Tibial artery (tissue), 4 donors: Measurements from ENCODE around the gene GRIA2.

Experiments used
- DNase-seq, 2 donors: peaks; one replicate each; pipeline ENCODE4 v3.0.0-alpha.2; 2019
- H3K27ac ChIP-seq, 2 donors: fragments of 200-600 bp; sonication (generic) in 1 of 2; 1 replicate in 1 of 2; 2 replicates in 1 of 2; pipeline ENCODE4 v1.5.1; 2018 to 2019; ENCODE audit warnings: mild to moderate bottlenecking in 1 of 2
- H3K27me3 ChIP-seq, 2 donors: fragments of 200-600 bp; sonication (generic) in 1 of 2; one replicate each; pipeline versions ENCODE4 v1.5.1 to v1.6.0; 2016 to 2019
- H3K36me3 ChIP-seq, 3 donors: fragments of 200-600 bp; sonication (generic) in 2 of 3; one replicate each; pipeline ENCODE4 v1.5.1; 2016 to 2019; ENCODE audit warnings: mild to moderate bottlenecking in 2 of 3
- H3K4me1 ChIP-seq, 4 donors: fragments of 200-600 bp; sonication (generic) in 2 of 4; 1 replicate in 3 of 4; 2 replicates in 1 of 4; pipeline ENCODE4 v1.5.1; 2016 to 2019
- H3K4me3 ChIP-seq, 2 donors: fragments of 200-600 bp; sonication (generic) in 1 of 2; 1 replicate in 1 of 2; 2 replicates in 1 of 2; pipeline ENCODE4 v1.5.1; 2018 to 2019; ENCODE audit warnings: mild to moderate bottlenecking in 2 of 2
- H3K9me3 ChIP-seq, 3 donors: fragments of 200-600 bp; sonication (generic) in 1 of 3; one replicate each; pipeline ENCODE4 v1.5.1; 2016 to 2019
- intact Hi-C: fragments of 100-400 bp; cut with DNase I; formaldehyde crosslinking; loops from one replicate; pipeline ENCODE4 v1.15.0; 2023; ENCODE audit warnings: low total_unique reads
- TF ChIP-seq, protein P1 (sequence below), 2 experiments: fragments of 200-600 bp in 1 of 2; fragments of 450-650 bp in 1 of 2; IDR thresholded peaks; one replicate each; pipeline ENCODE4 v1.5.1; 2017 to 2019; ENCODE audit warnings: antibody characterized with exemption in 2 of 2, mild to moderate bottlenecking in 1 of 2, moderate library complexity in 1 of 2

The GRIA2 gene

DNA sequence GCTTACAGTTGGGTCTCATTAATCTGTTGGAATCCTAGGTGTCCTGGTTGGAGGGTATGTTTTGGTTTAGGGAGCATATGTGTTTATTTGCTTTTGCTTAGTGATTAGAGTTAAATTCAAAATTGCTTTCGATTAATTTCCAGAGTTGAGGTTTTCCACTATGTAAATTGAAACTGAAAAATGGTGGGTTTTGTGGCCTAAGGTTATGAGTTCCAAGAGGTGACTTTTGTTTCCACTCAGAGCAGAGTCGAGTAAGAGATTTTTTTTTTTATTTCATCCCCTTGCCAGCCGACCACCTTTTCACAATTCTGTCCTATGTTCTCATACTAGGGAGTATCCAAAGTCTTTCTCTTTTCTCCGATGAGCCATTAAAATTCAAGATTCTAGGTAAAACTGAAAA is 66.9 kb downstream of the GRIA2 start:
- H3K4me1 ChIP-seq: no peaks in the 10 kb centered on the region
- intact Hi-C loops: no loop called here
- DNase-seq: no peak

GRCh38 chr4:157290622-157291021 is 70.1 kb downstream of the GRIA2 start:
- intact Hi-C loops: no loop called here
- DNase-seq: no peak
- Histone ChIP-seq H3K4me1 (no peaks in the 10 kb centered on the region), H3K4me3 (no peak overlapping the region), H3K27me3 (no peaks in the 10 kb centered on the region), H3K9me3 (no peaks in the 10 kb centered on the region), H3K36me3 (no peaks in the 10 kb centered on the region), H3K27ac (no peak overlapping the region)
- TF ChIP-seq, protein P1, sequence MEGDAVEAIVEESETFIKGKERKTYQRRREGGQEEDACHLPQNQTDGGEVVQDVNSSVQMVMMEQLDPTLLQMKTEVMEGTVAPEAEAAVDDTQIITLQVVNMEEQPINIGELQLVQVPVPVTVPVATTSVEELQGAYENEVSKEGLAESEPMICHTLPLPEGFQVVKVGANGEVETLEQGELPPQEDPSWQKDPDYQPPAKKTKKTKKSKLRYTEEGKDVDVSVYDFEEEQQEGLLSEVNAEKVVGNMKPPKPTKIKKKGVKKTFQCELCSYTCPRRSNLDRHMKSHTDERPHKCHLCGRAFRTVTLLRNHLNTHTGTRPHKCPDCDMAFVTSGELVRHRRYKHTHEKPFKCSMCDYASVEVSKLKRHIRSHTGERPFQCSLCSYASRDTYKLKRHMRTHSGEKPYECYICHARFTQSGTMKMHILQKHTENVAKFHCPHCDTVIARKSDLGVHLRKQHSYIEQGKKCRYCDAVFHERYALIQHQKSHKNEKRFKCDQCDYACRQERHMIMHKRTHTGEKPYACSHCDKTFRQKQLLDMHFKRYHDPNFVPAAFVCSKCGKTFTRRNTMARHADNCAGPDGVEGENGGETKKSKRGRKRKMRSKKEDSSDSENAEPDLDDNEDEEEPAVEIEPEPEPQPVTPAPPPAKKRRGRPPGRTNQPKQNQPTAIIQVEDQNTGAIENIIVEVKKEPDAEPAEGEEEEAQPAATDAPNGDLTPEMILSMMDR (IDR thresholded peaks at IDR 0.05): no peak

More for the DNA sequence above, 66.9 kb downstream of the GRIA2 start:
- no peak overlapping the region for H3K4me3 ChIP-seq
- H3K27ac ChIP-seq: no peak overlapping the region
- H3K27me3 ChIP-seq: no peaks in the 10 kb centered on the region
- TF ChIP-seq, protein P1 (IDR thresholded peaks at IDR 0.05): no peak
- H3K36me3 ChIP-seq: no peaks in the 10 kb centered on the region
- no peaks in the 10 kb centered on the region for H3K9me3 ChIP-seq

DNA sequence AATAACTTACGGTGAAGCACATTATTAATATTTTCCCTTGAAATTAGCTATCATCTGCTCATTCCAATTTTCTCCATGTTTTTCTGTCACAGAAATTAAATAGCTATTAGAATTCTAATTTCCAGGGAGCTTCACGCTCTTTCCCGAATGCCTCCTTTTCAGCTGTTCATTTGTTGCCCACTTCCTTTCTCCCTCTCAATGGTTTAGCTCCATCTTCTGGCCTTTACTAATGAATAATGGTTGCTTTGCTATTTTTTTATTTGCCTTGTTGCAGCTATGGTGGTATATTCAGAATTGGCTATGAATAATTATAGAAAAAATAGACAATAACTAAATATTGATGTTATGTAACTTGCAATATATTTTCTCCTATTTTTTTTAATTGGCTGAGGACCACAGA is 70.5 kb downstream of the GRIA2 start:
- intact Hi-C loops: no loop called here
- no peak for DNase-seq
- no peaks in the 10 kb centered on the region for H3K27me3 ChIP-seq
- no peaks in the 10 kb centered on the region for H3K36me3 ChIP-seq
- H3K9me3 ChIP-seq: no peaks in the 10 kb centered on the region
- H3K4me1 ChIP-seq: no peaks in the 10 kb centered on the region
- H3K27ac ChIP-seq: no peak overlapping the region
- no peak overlapping the region for H3K4me3 ChIP-seq
- TF ChIP-seq, protein P1 (IDR thresholded peaks at IDR 0.05): no peak

DNA sequence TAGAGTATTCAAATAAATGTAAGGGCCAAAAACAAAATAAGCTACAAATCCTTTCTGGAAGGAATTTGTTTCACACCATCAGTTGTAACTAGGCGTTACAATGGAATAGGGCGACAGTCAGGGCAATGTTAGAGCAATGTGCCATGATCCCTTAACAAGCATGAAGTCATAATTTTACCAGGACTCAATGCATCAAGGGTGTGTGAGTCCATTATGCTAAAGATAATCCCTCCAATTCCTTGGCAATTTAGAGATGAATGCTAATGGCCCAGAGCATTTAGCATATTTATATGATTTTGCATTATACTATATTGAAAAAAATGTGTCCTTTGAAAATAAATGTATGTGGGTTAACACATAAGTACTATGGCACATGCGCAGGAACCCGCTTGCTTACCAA is 73.1 kb downstream of the GRIA2 start:
- H3K27ac ChIP-seq: no peak overlapping the region
- intact Hi-C loops: no loop called here
- no peaks in the 10 kb centered on the region for H3K36me3 ChIP-seq
- DNase-seq: no peak
- no peak overlapping the region for H3K4me3 ChIP-seq
- TF ChIP-seq, protein P1 (IDR thresholded peaks at IDR 0.05): no peak
- H3K27me3 ChIP-seq: no peaks in the 10 kb centered on the region
- H3K4me1 ChIP-seq: no peaks in the 10 kb centered on the region
- no peaks in the 10 kb centered on the region for H3K9me3 ChIP-seq

- H3K9me3 ChIP-seq: no peaks in the 10 kb centered on the region
- intact Hi-C loops: no loop called here
- TF ChIP-seq, protein P1 (IDR thresholded peaks at IDR 0.05): no peak
These were observed 74.0 kb downstream of the GRIA2 start for GRCh38 chr4:157294575-157294974.

GRCh38 chr4:157300701-157301100 is 80.2 kb downstream of the GRIA2 start:
- H3K27ac ChIP-seq: no peak overlapping the region
- TF ChIP-seq, protein P1 (IDR thresholded peaks at IDR 0.05): no peak
- H3K4me3 ChIP-seq: no peak overlapping the region
- no peak for DNase-seq
- no peaks in the 10 kb centered on the region for H3K27me3 ChIP-seq
- no peaks in the 10 kb centered on the region for H3K36me3 ChIP-seq
- no peaks in the 10 kb centered on the region for H3K9me3 ChIP-seq
- intact Hi-C loops: no loop called here
- peaks cover 0 to 4% (median 0%) of the 10 kb centered on the region in 4 donors for H3K4me1 ChIP-seq

More at GRCh38 chr4:157294575-157294974, 74.0 kb downstream of the GRIA2 start:
- no peak for DNase-seq
- Histone ChIP-seq H3K4me1 (no peaks in the 10 kb centered on the region), H3K36me3 (no peaks in the 10 kb centered on the region), H3K27ac (no peak overlapping the region), H3K27me3 (no peaks in the 10 kb centered on the region), H3K4me3 (no peak overlapping the region)
